Measurements from ENCODE around the gene ACOX3.
A peak's percentile ranks its signal among the peaks of the same experiment; 100 is the strongest.
"Not testable (repeated sequence)": the region's sequence is repeated elsewhere in the genome, so short reads cannot be mapped to it uniquely, and the experiment has no call there.

ACOX3 gene

GRCh38 chr4:8437281-8437680 is 3.2 kb downstream of the ACOX3 start:
- H3K27ac ChIP-seq, result peak overlapping the region; percentile 99
- no peak for DNase-seq (ENCODE audit: low read depth, low spot score)

- DNase-seq (ENCODE audit: low read depth, low spot score), result no peak
- no peak overlapping the region for H3K27ac ChIP-seq
Measured at GRCh38 chr4:8435656-8436121, 4.8 kb downstream of the ACOX3 start.

GRCh38 chr4:8434251-8435073 is 6.1 kb downstream of the ACOX3 start:
- DNase-seq (ENCODE audit: low read depth, low spot score), result no peak
- no peak overlapping the region for H3K27ac ChIP-seq

- no peak for DNase-seq (ENCODE audit: low read depth, low spot score)
Measured at GRCh38 chr4:8433136-8433535, 7.4 kb downstream of the ACOX3 start.

GRCh38 chr4:8431553-8431952 is 9.0 kb downstream of the ACOX3 start:
- DNase-seq (ENCODE audit: low read depth, low spot score), result no peak
- no peak overlapping the region for H3K27ac ChIP-seq

More at GRCh38 chr4:8433136-8433535, 7.4 kb downstream of the ACOX3 start:
- H3K27ac ChIP-seq, result no peak overlapping the region

GRCh38 chr4:8428288-8429097 is 12.0 kb downstream of the ACOX3 start:
- H3K27ac ChIP-seq, result peak overlapping the region; percentile 57
- peak; percentile 29 for DNase-seq (ENCODE audit: low read depth, low spot score)

GRCh38 chr4:8427761-8428287 is 12.7 kb downstream of the ACOX3 start:
- peak overlapping the region; percentile 57 for H3K27ac ChIP-seq
- no peak for DNase-seq (ENCODE audit: low read depth, low spot score)

- DNase-seq (ENCODE audit: low read depth, low spot score), result no peak
- no peak overlapping the region for H3K27ac ChIP-seq
Measured at GRCh38 chr4:8427262-8427661, 13.3 kb downstream of the ACOX3 start.

GRCh38 chr4:8422786-8423185 is 17.7 kb downstream of the ACOX3 start:
- no peak for DNase-seq (ENCODE audit: low read depth, low spot score)
- H3K27ac ChIP-seq, result no peak overlapping the region

- no peak for DNase-seq (ENCODE audit: low read depth, low spot score)
Measured at GRCh38 chr4:8422327-8422726, 18.2 kb downstream of the ACOX3 start.

GRCh38 chr4:8420151-8420550 is 20.4 kb downstream of the ACOX3 start:
- not testable (repeated sequence) for H3K27ac ChIP-seq; DNase-seq (ENCODE audit: low read depth, low spot score)

More at GRCh38 chr4:8422327-8422726, 18.2 kb downstream of the ACOX3 start:
- no peak overlapping the region for H3K27ac ChIP-seq

- no peak for DNase-seq (ENCODE audit: low read depth, low spot score)
- H3K27ac ChIP-seq, result no peak overlapping the region
Measured at GRCh38 chr4:8419222-8420041, 21.1 kb downstream of the ACOX3 start.

GRCh38 chr4:8417071-8417614 is 23.4 kb downstream of the ACOX3 start:
- H3K27ac ChIP-seq, result no peak overlapping the region
- DNase-seq (ENCODE audit: low read depth, low spot score), result no peak

- DNase-seq (ENCODE audit: low read depth, low spot score), result no peak
Measured at GRCh38 chr4:8414377-8414776, 26.1 kb downstream of the ACOX3 start.

GRCh38 chr4:8412288-8412687 is 28.2 kb downstream of the ACOX3 start:
- no peak overlapping the region for H3K27ac ChIP-seq
- no peak for DNase-seq (ENCODE audit: low read depth, low spot score)

More at GRCh38 chr4:8414377-8414776, 26.1 kb downstream of the ACOX3 start:
- H3K27ac ChIP-seq, result no peak overlapping the region

- no peak for DNase-seq (ENCODE audit: low read depth, low spot score)
- H3K27ac ChIP-seq, result no peak overlapping the region
Measured at GRCh38 chr4:8411351-8412180, 29.0 kb downstream of the ACOX3 start.

GRCh38 chr4:8410641-8411271 is 29.8 kb downstream of the ACOX3 start:
- no peak for DNase-seq (ENCODE audit: low read depth, low spot score)
- no peak overlapping the region for H3K27ac ChIP-seq

- no peak for DNase-seq (ENCODE audit: low read depth, low spot score)
- no peak overlapping the region for H3K27ac ChIP-seq
Measured at GRCh38 chr4:8410066-8410625, 30.4 kb downstream of the ACOX3 start.

Data from epithelial cell of prostate (primary cell).